ENCODE measurements around the gene TMEM121B.
A peak's percentile ranks its signal among the peaks of the same experiment; 100 is the strongest.

The TMEM121B gene

DNA sequence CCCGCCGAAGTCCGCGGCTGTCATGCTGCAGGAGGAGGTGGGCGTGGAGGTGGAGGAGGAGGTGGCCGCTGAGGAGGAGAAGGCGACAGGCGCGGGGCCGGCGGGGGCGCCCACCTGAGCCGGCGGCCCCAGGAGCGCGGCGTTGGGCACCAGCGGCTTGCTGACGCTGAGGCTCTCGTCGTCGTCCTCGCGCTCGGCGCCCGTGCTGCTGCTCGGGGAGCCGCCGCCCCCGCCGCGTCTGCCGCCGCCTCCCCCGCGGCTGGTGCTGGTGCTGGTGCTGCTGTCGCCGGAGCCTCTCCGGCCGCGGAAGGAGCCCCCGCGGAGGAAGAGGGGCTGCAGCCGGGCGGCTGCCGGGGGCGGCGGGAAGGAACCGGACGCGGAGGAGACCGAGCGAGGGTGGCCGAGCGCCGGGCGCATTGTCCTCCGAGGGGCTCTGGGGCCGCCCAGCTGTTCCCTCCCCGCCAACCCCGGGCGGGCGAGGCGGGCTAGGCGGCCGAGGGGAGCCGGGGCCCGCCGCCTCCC lies 388 bp downstream of the TMEM121B start:
- no peaks in the 10 kb centered on the region for H3K9me3 Mint-ChIP-seq
- H3K4me1 Mint-ChIP-seq: peaks cover 36 to 45% of the 10 kb centered on the region in 2 donors
- DNase-seq (no peak), ATAC-seq (replicated peaks) (peak; percentile 28 to 36)
- peaks cover 3 to 5% of the 10 kb centered on the region in 2 donors for H3K36me3 Mint-ChIP-seq
- no peak overlapping the region for H3K27ac Mint-ChIP-seq
- peak overlapping the region in 1 of 2 donors; percentile 80 for H3K4me3 Mint-ChIP-seq
- peaks cover 41 to 60% of the 10 kb centered on the region in 2 donors for H3K27me3 Mint-ChIP-seq

DNA sequence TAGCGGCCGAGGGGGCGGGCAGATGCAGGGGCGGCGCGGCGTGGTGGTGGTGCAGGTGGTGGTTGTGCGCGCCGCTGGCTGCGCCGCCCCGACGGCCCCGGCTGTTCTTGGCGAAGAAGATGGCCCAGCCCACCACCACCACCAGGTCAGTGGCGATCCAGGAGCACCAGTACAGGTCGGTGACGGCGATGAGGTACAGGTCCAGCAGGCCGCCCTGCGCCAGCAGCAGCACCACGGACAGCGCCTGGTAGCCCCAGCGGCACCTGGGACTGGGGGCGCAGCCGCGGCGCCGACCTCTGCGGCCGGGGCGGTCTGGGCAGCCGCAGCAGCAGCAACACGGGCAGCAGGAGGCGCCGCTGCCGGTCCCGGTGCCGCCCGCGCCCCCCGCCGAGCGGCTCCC lies 879 bp downstream of the TMEM121B start:
- Mint-ChIP-seq H3K4me1 (peaks cover 38 to 48% of the 10 kb centered on the region in 2 donors), H3K9me3 (no peaks in the 10 kb centered on the region), H3K27ac (no peak overlapping the region), H3K27me3 (peaks cover 41 to 60% of the 10 kb centered on the region in 2 donors), H3K36me3 (peaks cover 3 to 5% of the 10 kb centered on the region in 2 donors), H3K4me3 (peak overlapping the region; percentile 25 to 41)
- ATAC-seq (replicated peaks): peak; percentile 68 to 69
- DNase-seq: peak; percentile 23

DNA sequence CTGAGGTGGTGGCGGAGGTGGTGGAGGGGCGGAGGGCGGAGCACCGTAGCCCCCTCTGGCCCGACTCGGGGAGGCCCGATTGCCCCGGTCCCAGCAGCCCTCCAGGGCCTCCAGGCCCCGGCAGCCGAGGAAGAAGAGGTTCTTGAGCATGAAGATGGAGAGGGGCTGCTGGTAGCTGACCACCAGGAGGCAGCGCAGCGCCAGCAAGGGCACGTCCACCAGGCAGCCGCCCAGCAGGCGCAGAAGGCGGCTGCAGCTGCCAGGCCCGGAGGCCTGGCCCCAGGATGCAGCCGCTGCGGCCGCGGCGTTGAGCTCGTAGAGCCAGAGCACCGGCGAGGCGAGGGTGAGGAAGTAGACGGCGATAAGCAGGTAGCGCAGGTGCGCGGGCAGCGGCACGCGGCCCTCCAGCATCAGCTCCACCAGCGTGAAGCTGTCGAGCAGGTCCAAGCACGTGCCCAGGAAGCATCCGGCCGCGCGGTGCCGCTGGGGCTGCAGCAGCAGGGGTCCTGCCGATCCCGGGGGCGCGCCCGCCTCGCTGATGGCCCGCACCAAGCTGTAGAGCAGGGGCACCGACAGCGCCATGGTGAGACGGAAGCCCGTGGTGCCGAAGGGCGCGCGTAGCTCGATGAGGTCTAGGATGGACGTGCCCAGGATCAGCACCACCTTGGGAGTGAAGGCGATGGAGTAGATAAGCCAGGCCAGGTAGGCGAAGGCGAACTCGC lies 1.5 kb downstream of the TMEM121B start:
- DNase-seq (no peak), ATAC-seq (replicated peaks) (no peak)
- Mint-ChIP-seq H3K9me3 (no peaks in the 10 kb centered on the region), H3K27ac (no peak overlapping the region), H3K27me3 (peaks cover 41 to 60% of the 10 kb centered on the region in 2 donors), H3K4me3 (peak overlapping the region; percentile 14 to 39), H3K36me3 (peaks cover 3% of the 10 kb centered on the region in 2 donors), H3K4me1 (peaks cover 38 to 48% of the 10 kb centered on the region in 2 donors)

DNA sequence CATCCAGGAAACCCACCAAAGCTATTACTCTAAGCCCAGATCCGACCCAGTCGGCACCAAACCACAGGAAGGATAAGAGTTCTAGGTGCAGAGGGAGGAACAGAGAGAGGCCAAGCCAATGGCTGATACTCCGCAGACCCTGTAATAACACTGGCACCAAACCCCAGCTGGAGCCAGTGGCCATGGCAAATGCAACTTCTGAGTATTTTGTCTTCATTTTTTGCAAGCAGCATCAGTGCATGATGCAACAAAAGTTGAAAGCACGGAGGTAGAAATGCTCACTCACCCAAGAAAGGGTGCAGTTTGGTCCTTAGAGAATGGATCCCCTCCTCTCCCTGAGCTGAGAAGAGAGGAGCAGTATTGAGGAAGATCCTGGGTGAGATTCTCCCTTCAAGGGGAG lies 2.8 kb downstream of the TMEM121B start:
- DNase-seq (no peak), ATAC-seq (replicated peaks) (no peak)
- Mint-ChIP-seq H3K36me3 (peaks cover 3% of the 10 kb centered on the region in 2 donors), H3K27me3 (peaks cover 41 to 58% of the 10 kb centered on the region in 2 donors), H3K27ac (no peak overlapping the region), H3K4me3 (peak overlapping the region in 1 of 2 donors; percentile 46), H3K9me3 (no peaks in the 10 kb centered on the region), H3K4me1 (peaks cover 38 to 48% of the 10 kb centered on the region in 2 donors)

DNA sequence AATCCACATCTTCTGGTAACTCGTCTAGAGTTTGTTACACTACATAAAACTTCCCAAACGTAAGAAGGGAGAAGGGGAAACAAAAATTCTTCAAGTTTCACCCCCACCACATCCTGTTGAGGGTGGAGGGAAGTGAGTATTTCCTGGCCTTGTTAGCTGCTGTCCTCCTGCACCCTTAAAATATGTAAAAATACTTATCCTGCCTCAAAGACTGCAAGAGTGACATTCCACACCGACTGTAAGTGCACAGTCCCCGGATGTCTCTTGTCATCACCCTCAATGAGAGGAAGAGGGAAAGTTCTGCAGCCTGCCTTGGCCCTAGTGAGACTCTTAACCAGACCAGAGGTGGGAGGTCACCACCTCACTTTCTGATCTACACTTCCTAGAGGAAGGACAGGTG lies 3.3 kb downstream of the TMEM121B start:
- Mint-ChIP-seq H3K27ac (no peak overlapping the region), H3K27me3 (peaks cover 41 to 54% of the 10 kb centered on the region in 2 donors), H3K4me1 (peaks cover 38 to 48% of the 10 kb centered on the region in 2 donors), H3K4me3 (peak overlapping the region in 1 of 2 donors; percentile 46), H3K36me3 (peaks cover 3% of the 10 kb centered on the region in 2 donors), H3K9me3 (no peaks in the 10 kb centered on the region)
- DNase-seq: no peak
- ATAC-seq (replicated peaks): peak; percentile 38 to 62

DNA sequence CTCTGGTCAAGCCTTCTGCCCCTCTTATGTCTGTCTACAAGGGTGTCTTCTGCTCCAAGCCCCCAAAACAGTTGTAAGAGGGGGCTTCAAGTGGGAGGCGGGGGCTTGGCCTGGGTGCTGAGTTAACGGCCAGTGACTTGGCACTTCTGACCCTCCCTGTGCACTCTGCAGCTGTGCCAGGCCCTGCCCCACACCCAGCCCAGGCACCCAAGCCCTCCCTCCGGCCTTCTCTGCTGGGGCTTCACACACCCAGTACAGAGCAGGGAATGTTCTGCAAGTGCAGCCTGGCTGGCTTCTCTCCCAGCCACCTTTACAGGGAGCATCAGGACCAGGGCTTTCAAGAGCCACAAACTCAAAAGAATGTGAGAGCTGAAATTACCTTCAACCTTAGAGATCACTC lies 3.8 kb downstream of the TMEM121B start:
- H3K4me1 Mint-ChIP-seq: peaks cover 38 to 48% of the 10 kb centered on the region in 2 donors
- ATAC-seq (replicated peaks) (no peak), DNase-seq (no peak)
- no peak overlapping the region for H3K4me3 Mint-ChIP-seq
- H3K36me3 Mint-ChIP-seq: peaks cover 3% of the 10 kb centered on the region in 2 donors
- peaks cover 36 to 49% of the 10 kb centered on the region in 2 donors for H3K27me3 Mint-ChIP-seq
- peak overlapping the region; percentile 38 for H3K27ac Mint-ChIP-seq
- no peaks in the 10 kb centered on the region for H3K9me3 Mint-ChIP-seq

DNA sequence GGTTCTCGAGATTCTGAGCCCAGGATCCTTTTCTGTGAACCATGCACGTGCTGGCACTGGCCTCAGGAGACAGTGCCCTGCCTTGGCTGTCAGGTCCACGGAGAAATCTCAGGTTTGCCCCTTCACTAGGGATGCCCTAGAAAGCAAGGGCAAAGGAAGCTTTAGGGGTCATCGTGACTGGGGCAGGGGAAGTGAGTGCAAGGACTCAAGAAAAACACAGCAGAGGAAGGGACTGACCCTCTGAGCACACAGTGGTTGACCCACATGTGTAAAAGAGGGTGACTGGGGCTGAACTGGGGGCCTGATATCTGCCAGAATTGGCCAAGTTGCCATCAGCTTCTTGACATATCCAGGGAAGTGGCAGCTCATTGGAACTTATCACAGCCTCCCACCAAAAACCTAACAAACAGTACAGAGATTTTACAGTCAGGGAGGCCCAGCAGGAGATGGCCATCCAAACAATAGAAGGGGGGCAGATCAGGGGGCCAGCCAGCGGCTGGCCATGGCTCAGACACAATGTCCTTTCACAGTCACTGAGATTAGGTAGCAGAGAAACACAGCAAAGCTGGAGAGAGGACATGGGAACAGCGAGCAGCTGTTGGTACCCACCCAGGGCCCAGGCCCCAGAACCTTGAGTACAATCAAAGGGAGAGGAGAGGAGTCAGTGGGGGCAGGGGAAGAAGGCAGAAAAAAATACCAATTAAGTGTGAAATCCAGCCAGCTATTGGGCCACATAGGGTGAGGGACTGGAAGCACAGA lies 4.4 kb downstream of the TMEM121B start:
- no peak for ATAC-seq (replicated peaks)
- no peak overlapping the region for H3K4me3 Mint-ChIP-seq

DNA sequence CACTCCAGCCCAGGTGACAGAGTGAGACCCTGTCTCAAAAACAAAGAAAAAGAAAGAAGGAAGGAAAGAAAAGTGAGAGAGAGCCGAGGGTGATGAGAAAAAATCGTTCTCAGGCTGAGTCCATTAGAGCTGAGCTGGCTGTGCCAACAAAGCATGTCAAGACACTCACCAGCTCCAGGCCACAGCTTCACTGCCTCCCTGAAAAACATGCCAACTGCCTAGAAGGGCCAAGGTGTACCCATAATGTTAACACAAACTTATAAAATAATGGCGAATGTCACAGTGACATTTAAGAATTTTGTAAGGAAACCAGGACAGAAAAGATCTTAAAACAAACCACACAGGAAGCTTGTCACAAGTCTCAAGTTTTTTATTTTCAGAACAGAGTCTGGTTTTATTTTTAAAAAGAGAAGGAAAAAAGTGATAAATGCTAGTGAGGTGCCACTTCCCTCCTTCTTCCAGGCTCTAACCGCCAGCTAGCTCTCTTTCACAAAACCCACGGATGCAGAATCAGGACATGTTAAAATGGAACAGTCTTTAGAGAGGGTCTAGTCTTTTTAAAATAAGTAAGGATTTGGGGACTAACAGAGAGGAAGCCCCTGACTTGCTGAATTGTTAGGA lies 5.1 kb downstream of the TMEM121B start:
- no peaks in the 10 kb centered on the region for H3K9me3 Mint-ChIP-seq
- H3K27me3 Mint-ChIP-seq: peaks cover 23 to 37% of the 10 kb centered on the region in 2 donors
- ATAC-seq (replicated peaks) (no peak), DNase-seq (no peak)
- H3K4me3 Mint-ChIP-seq: no peak overlapping the region
- peaks cover 4 to 7% of the 10 kb centered on the region in 2 donors for H3K36me3 Mint-ChIP-seq
- peaks cover 32 to 41% of the 10 kb centered on the region in 2 donors for H3K4me1 Mint-ChIP-seq
- peak overlapping the region; percentile 40 for H3K27ac Mint-ChIP-seq

More for the DNA sequence above, 4.4 kb downstream of the TMEM121B start:
- no peaks in the 10 kb centered on the region for H3K9me3 Mint-ChIP-seq
- H3K4me1 Mint-ChIP-seq: peaks cover 34 to 47% of the 10 kb centered on the region in 2 donors
- H3K36me3 Mint-ChIP-seq: peaks cover under 1 to 3% of the 10 kb centered on the region in 2 donors
- H3K27me3 Mint-ChIP-seq: peaks cover 30 to 43% of the 10 kb centered on the region in 2 donors
- peak overlapping the region; percentile 40 for H3K27ac Mint-ChIP-seq
- no peak for DNase-seq

DNA sequence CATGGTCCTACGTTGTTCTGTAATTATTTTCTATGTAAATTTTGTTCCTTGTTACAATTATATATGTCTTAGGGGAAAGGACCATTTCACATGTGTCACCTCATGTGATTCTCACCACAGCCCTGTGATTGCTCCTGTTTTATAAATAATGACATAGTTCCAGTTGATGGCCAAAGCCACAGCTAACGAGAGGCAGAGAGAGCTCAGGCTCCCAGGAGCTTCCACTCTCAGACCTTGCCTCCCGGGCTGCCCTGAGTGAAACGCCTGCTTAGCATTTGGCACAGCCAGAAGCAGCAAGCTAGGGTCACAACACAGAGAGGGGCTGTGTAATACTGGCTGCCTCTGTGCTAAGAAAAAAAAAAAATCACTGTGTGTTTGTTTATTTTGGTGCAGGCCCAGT lies 5.9 kb downstream of the TMEM121B start:
- ATAC-seq (replicated peaks): no peak
- no peak for DNase-seq
- Mint-ChIP-seq H3K4me3 (no peak overlapping the region), H3K27ac (no peak overlapping the region), H3K27me3 (peaks cover 23 to 36% of the 10 kb centered on the region in 2 donors), H3K4me1 (peaks cover 33 to 41% of the 10 kb centered on the region in 2 donors), H3K9me3 (no peaks in the 10 kb centered on the region), H3K36me3 (peaks cover 9 to 10% of the 10 kb centered on the region in 2 donors)

DNA sequence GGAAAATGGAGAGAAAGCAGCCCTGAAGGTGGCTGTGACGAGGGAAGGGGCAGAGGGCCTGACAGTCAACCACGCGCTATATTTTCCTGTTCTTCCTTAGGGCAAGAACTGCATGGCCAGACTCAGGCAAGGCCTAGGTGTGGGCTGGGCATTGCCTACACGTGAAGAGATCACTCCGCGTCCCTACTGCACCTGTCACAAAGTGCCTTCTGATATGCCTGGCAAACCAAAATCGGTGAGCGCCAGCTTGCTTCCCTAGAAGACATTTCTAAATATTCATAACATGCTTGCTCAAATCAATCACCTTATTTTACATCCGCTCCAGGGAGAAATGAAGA lies 6.3 kb downstream of the TMEM121B start:
- ATAC-seq (replicated peaks) (no peak), DNase-seq (no peak)
- peaks cover 33 to 40% of the 10 kb centered on the region in 2 donors for H3K4me1 Mint-ChIP-seq
- H3K36me3 Mint-ChIP-seq: peaks cover 10 to 11% of the 10 kb centered on the region in 2 donors
- H3K27ac Mint-ChIP-seq: no peak overlapping the region
- no peaks in the 10 kb centered on the region for H3K9me3 Mint-ChIP-seq
- H3K4me3 Mint-ChIP-seq: no peak overlapping the region
- H3K27me3 Mint-ChIP-seq: peaks cover 22 to 33% of the 10 kb centered on the region in 2 donors

DNA sequence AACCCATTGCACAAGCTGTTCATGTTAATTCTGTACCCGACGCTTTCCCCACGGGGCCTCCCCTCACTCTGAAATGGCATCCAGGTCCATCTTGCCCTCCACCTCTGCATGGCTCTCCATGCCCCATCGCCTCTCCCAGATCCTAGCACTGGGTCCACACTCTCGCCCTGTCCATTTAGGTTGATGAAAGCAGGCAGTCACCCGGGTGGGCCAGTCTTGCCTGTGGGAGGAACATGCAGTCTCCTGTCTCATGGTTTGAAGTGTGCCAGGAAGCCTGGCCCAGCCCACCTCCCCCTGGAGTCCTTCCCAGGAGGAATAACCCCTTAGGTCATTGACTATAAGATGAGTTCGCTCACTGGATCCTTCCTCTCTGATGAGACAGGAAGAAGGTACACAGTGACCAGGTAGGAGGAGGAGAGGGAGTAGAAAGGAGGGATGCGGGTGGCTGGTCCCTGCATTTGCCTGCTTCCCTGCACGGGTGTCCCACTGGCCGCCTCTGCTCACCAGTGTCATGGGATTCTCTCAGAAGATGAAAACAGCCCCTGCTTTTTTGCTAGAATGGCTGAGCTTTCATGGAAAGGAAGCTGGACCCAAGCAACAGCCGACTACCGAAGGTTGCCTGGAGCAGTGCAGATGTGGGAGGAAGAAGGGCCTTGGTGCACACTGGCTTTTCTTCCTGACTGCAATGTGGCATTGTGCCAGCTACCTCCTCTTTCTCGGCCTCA lies 6.8 kb downstream of the TMEM121B start:
- peaks cover 33 to 35% of the 10 kb centered on the region in 2 donors for H3K4me1 Mint-ChIP-seq

DNA sequence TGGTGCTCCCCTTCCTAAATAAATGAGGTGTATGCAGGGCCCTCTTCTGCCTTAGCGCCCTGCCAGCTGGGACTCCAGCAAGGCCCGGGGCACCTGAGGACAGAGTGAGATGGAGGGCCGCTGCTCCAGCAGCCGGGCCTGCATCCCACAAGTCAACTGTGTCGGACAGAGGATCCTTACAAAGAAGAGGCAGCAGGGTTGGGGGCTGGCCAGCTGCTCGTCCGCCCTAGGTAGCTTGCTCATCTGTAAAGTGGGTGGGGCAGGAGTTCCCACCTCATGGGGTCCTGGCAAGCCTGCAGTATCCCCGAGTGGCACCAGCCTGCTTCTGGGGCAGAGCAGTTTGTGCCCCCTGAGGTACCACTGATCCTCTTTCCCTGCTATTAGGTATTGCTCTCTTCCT lies 7.6 kb downstream of the TMEM121B start:
- H3K4me1 Mint-ChIP-seq: peaks cover 30 to 31% of the 10 kb centered on the region in 2 donors
- H3K27ac Mint-ChIP-seq: no peak overlapping the region
- H3K36me3 Mint-ChIP-seq: peaks cover 12 to 16% of the 10 kb centered on the region in 2 donors
- no peak for ATAC-seq (replicated peaks)
- no peaks in the 10 kb centered on the region for H3K9me3 Mint-ChIP-seq
- no peak overlapping the region for H3K4me3 Mint-ChIP-seq
- no peak for DNase-seq
- peaks cover 14 to 20% of the 10 kb centered on the region in 2 donors for H3K27me3 Mint-ChIP-seq

More for the DNA sequence above, 6.8 kb downstream of the TMEM121B start:
- Mint-ChIP-seq H3K9me3 (no peaks in the 10 kb centered on the region), H3K36me3 (peaks cover 14 to 15% of the 10 kb centered on the region in 2 donors), H3K4me3 (no peak overlapping the region), H3K27me3 (peaks cover 20 to 28% of the 10 kb centered on the region in 2 donors), H3K27ac (no peak overlapping the region)
- no peak for DNase-seq
- ATAC-seq (replicated peaks): no peak

DNA sequence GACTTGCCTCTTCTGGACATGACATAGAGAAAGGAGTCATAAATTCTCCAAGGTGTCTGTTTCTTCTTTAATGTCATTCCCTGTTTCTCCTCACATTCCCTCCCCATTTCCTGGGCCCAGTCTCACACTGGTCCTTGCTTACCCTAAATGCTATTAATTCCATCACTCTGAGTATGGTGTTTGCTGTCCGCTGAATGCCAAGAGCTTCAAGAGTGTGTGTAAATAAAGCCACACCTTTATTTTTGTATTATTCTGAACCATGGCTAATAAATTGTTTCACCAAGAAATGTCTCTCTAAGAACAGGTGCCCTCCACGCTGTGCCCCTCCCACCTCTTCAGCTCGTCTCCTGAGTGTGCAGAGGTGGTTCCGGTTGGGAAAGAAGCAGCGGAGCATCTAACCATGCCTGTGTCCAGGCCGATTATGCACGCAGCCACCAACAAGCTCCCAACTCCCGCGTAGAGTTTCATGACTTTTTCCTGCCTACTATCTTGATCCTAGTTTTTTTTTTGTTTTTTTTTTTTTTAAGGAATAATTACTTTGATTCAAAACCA lies 8.6 kb downstream of the TMEM121B start:
- ATAC-seq (replicated peaks) (no peak), DNase-seq (no peak)
- Mint-ChIP-seq H3K4me1 (peaks cover 19 to 20% of the 10 kb centered on the region in 2 donors), H3K27me3 (peaks cover 8 to 12% of the 10 kb centered on the region in 2 donors), H3K9me3 (no peaks in the 10 kb centered on the region), H3K4me3 (no peak overlapping the region), H3K27ac (no peak overlapping the region), H3K36me3 (peaks cover 12 to 20% of the 10 kb centered on the region in 2 donors)
